SK-N-SH (cell line): ENCODE data around the gene SELENOP. TPM values are rescaled to one million over a fixed set of nuclear protein-coding genes. Genes with fewer than 3 reads are reported as not detected.

Experiments
- CTCF ChIA-PET: fragments of 300-600, 350-600 bp; formaldehyde crosslinking; extraction: SDS; loops from one replicate; lab custom pipeline; 2021; lab: Yijun Ruan, JAX
- POLR2A ChIA-PET: fragments of 350-600 bp; sonication (Branson Sonifier 250); formaldehyde crosslinking; extraction: SDS; loops from one replicate; lab custom pipeline; 2020; ENCODE audit warnings: antibody characterized with exemption, inconsistent platforms; lab: Yijun Ruan, JAX
- DNase-seq: peaks from one replicate; pipeline ENCODE4 v3.0.0; 2012
- H2AFZ ChIP-seq: fragments of 200-600 bp; sonication (generic); 2 replicates; pipeline ENCODE4 v1.8.1; 2016; ENCODE audit warnings: antibody characterized with exemption, mild to moderate bottlenecking, low read depth
- H3F3A ChIP-seq: fragments of 200-600 bp; sonication (generic); replicated peaks from 2 replicates; pipeline ENCODE3; 2016; ENCODE audit warnings: antibody characterized with exemption, mild to moderate bottlenecking; ENCODE audit not compliant: insufficient read depth
- H3K27ac ChIP-seq, 2 experiments: fragments of 200-500 bp in 1 of 2; fragments of 200-600 bp in 1 of 2; sonication (Bioruptor generic) in 1 of 2; sonication (generic), shearing (Covaris generic) in 1 of 2; 2 replicates each; pipeline versions ENCODE4 v1.5.1 to v1.6.1; 2014 to 2016; ENCODE audit warnings: low read depth in 2 of 2, inconsistent platforms in 1 of 2, low read length in 1 of 2, mild to moderate bottlenecking in 1 of 2, mixed read lengths in 1 of 2
- H3K27me3 ChIP-seq: fragments of 200-600 bp; sonication (generic), shearing (Covaris generic); 2 replicates; pipeline ENCODE4 v1.6.1; 2016; ENCODE audit warnings: mixed run types; ENCODE audit not compliant: insufficient read depth
- H3K36me3 ChIP-seq, 2 experiments: fragments of 200-500 bp in 1 of 2; fragments of 200-600 bp in 1 of 2; sonication (Bioruptor generic) in 1 of 2; sonication (generic) in 1 of 2; replicated peaks in 1 of 2; 2 replicates each; pipeline versions ENCODE3 to v1.5.1; 2014 to 2016; ENCODE audit warnings: low read length in 1 of 2, mild to moderate bottlenecking in 1 of 2; ENCODE audit not compliant: insufficient read depth in 2 of 2, control insufficient read depth in 1 of 2
- H3K4me1 ChIP-seq, 2 experiments: fragments of 200-500 bp in 1 of 2; fragments of 200-600 bp in 1 of 2; sonication (Bioruptor generic) in 1 of 2; sonication (generic), shearing (Covaris generic) in 1 of 2; 2 replicates each; pipeline versions ENCODE4 v1.5.1 to v1.6.1; 2014 to 2016; ENCODE audit warnings: low read depth in 1 of 2, low read length in 1 of 2, mixed run types in 1 of 2; ENCODE audit not compliant: insufficient read depth in 2 of 2, control insufficient read depth in 1 of 2
- H3K4me2 ChIP-seq: fragments of 200-600 bp; sonication (generic), shearing (Covaris generic); 2 replicates; pipeline ENCODE4 v1.6.1; 2017; ENCODE audit warnings: mixed run types
- H3K4me3 ChIP-seq, 2 experiments: fragments of 200-500 bp in 1 of 2; fragments of 200-600 bp in 1 of 2; sonication (Bioruptor generic) in 1 of 2; sonication (generic), shearing (Covaris generic) in 1 of 2; 2 replicates each; pipeline versions ENCODE4 v1.5.1 to v1.8.1; 2014 to 2016; ENCODE audit warnings: low read depth in 2 of 2, inconsistent platforms in 1 of 2, low read length in 1 of 2, mild to moderate bottlenecking in 1 of 2, mixed read lengths in 1 of 2, moderate library complexity in 1 of 2
- H3K79me2 ChIP-seq: fragments of 200-600 bp; sonication (generic); 2 replicates; pipeline ENCODE4 v1.8.1; 2017; ENCODE audit warnings: mild to moderate bottlenecking; ENCODE audit not compliant: insufficient read depth
- H3K9ac ChIP-seq: fragments of 200-600 bp; sonication (generic); 2 replicates; pipeline ENCODE4 v1.6.1; 2017; ENCODE audit warnings: mixed run types
- H3K9me2 ChIP-seq: fragments of 200-600 bp; sonication (generic); 2 replicates; pipeline ENCODE4 v1.6.1; 2017; ENCODE audit warnings: mixed run types
- H3K9me3 ChIP-seq: fragments of 200-600 bp; sonication (generic); 2 replicates; pipeline ENCODE4 v1.6.1; 2017; ENCODE audit warnings: mixed run types, mild to moderate bottlenecking, moderate library complexity
- H4K20me1 ChIP-seq: fragments of 200-600 bp; sonication (generic); 2 replicates; pipeline ENCODE4 v1.6.1; 2017; ENCODE audit warnings: mild to moderate bottlenecking, mixed run types; ENCODE audit not compliant: insufficient read depth
- CHD2 ChIP-seq: fragments of 150-350 bp; IDR thresholded peaks from 2 replicates; pipeline ENCODE4 v1.6.1; 2018; ENCODE audit warnings: low read length; ENCODE audit not compliant: partially characterized antibody
- CTCF ChIP-seq: fragments of 200-600 bp; sonication (generic); IDR thresholded peaks from 2 replicates; pipeline ENCODE4 v1.6.1; 2017; ENCODE audit warnings: antibody characterized with exemption, mild to moderate bottlenecking, moderate library complexity
- EP300 ChIP-seq, 2 experiments: IDR thresholded peaks; 2 replicates each; pipeline versions ENCODE4 v1.4.0 to v1.6.1; 2012; ENCODE audit warnings: borderline replicate concordance in 1 of 2, low read depth in 1 of 2, low read length in 1 of 2
- FOSL2 ChIP-seq: IDR thresholded peaks from 2 replicates; pipeline ENCODE4 v1.4.0; 2012; ENCODE audit warnings: low read depth, mild to moderate bottlenecking, moderate library complexity, borderline replicate concordance
- FOXJ3 ChIP-seq: sonication (generic); formaldehyde crosslinking; IDR thresholded peaks from 2 replicates; pipeline ENCODE4 v1.5.1; 2020; ENCODE audit warnings: mild to moderate bottlenecking, missing genetic modification reagents
- IRF3 ChIP-seq: fragments of 150-350 bp; IDR thresholded peaks from 2 replicates; pipeline ENCODE4 v1.6.1; 2016; ENCODE audit warnings: mild to moderate bottlenecking, low read depth, low read length
- MEF2A ChIP-seq: IDR thresholded peaks from 2 replicates; pipeline ENCODE4 v1.4.0; 2012; ENCODE audit warnings: low read depth, borderline replicate concordance
- PBX3 ChIP-seq: IDR thresholded peaks from 2 replicates; pipeline ENCODE4; 2012
- RAD21 ChIP-seq: IDR thresholded peaks from 2 replicates; pipeline ENCODE4 v1.6.1; 2012; ENCODE audit warnings: mild to moderate bottlenecking, low read length
- REST ChIP-seq: IDR thresholded peaks from 2 replicates; pipeline ENCODE4 v1.6.1; 2012; ENCODE audit warnings: mild to moderate bottlenecking, low read depth, low read length, moderate library complexity
- RFX5 ChIP-seq: IDR thresholded peaks from 2 replicates; pipeline ENCODE4 v1.6.1; 2012; ENCODE audit warnings: mild to moderate bottlenecking, improper control_type of control experiment, low read length
- SIN3A ChIP-seq: IDR thresholded peaks from 2 replicates; pipeline ENCODE4 v1.6.1; 2012; ENCODE audit warnings: low read depth, mild to moderate bottlenecking, low read length, moderate library complexity, borderline replicate concordance
- SMC3 ChIP-seq: IDR thresholded peaks from 2 replicates; pipeline ENCODE4 v1.6.1; 2012; ENCODE audit warnings: low read depth, low read length, improper control_type of control experiment
- TAF1 ChIP-seq: IDR thresholded peaks from 2 replicates; pipeline ENCODE4 v1.6.1; 2012; ENCODE audit warnings: low read depth, mild to moderate bottlenecking, low read length, moderate library complexity, borderline replicate concordance
- USF1 ChIP-seq: IDR thresholded peaks from 2 replicates; pipeline ENCODE4 v1.4.0; 2012; ENCODE audit warnings: low read depth, borderline replicate concordance
- YY1 ChIP-seq: IDR thresholded peaks from 2 replicates; pipeline ENCODE4 v1.4.0; 2012; ENCODE audit warnings: low read depth, mild to moderate bottlenecking
- WGBS: methylation state at CpG from one replicate; pipeline ENCODE4 v1.1.6; 2017; ENCODE audit warnings: low lambda C conversion rate; 5-methylcytosine and 5-hydroxymethylcytosine counted together
- polyA plus RNA-seq, 3 experiments: library from polyadenylated mRNA; depleted of rRNA; stranded (reverse); fragments of >200 nt; gene quantifications; 2 replicates each; pipeline ENCODE4 v1.2.3, GENCODE V29; 2012

The SELENOP gene
- polyA plus RNA-seq, 1 of the 3 experiments (the other 2 are of a cell fraction): 0.08 TPM

GRCh38 chr5:42804717-42805339 lies 6.9 kb downstream of the SELENOP start:
- no peak overlapping the region for H3K4me2 ChIP-seq
- no peaks in the 10 kb centered on the region for H3K9me2 ChIP-seq
- TF ChIP-seq YY1 (no peak), SIN3A (no peak), MEF2A (no peak), EP300 (IDR thresholded peaks at IDR 0.05; ENCODE audit: borderline replicate concordance in 1 of 2, low read depth in 1 of 2, low read length in 1 of 2) (no peak), CTCF (no peak), FOXJ3 (CRISPR knock-in tag) (no peak), RAD21 (no peak), USF1 (no peak), TAF1 (no peak), FOSL2 (no peak), IRF3 (no peak)
- TF ChIP-seq, all 33 proteins: peak for 0
- 80% methylated on average over 4 of the region's 4 CpGs for WGBS
- Histone ChIP-seq H3K9ac (no peak overlapping the region), H3K36me3 (no peaks in the 10 kb centered on the region), H3K79me2 (no peaks in the 10 kb centered on the region), H3K9me3 (no peaks in the 10 kb centered on the region), H3K27me3 (no peaks in the 10 kb centered on the region), H2AFZ (no peak overlapping the region), H3F3A (no peaks in the 10 kb centered on the region), H3K4me1 (no peaks in the 10 kb centered on the region), H3K4me3 (no peak overlapping the region), H4K20me1 (no peaks in the 10 kb centered on the region), H3K27ac (no peak overlapping the region)
- ChIA-PET POLR2A (no interaction called here), CTCF (interaction anchor here (1.4 kb wide), 1 partner anchor 38 kb away, joined by 4 read pairs; no protein-coding TSS in a partner anchor)
- no peak for DNase-seq

- H3K27ac ChIP-seq: no peak overlapping the region
- H3F3A ChIP-seq: peaks cover 3% of the 10 kb centered on the region
- no peaks in the 10 kb centered on the region for H4K20me1 ChIP-seq
- no peaks in the 10 kb centered on the region for H3K79me2 ChIP-seq
- ChIA-PET POLR2A (no interaction called here), CTCF (interaction anchor here (1.4 kb wide), 1 partner anchor 10 kb away, joined by 3 read pairs; no protein-coding TSS in a partner anchor)
- peaks cover 0 to 9% of the 10 kb centered on the region in 2 experiments for H3K36me3 ChIP-seq
- H3K9me3 ChIP-seq: no peaks in the 10 kb centered on the region
- no peak overlapping the region for H3K9ac ChIP-seq
- H3K27me3 ChIP-seq: no peaks in the 10 kb centered on the region
- no peak overlapping the region for H3K4me2 ChIP-seq
- no peak for DNase-seq
- H3K9me2 ChIP-seq: no peaks in the 10 kb centered on the region
- H3K4me3 ChIP-seq: no peak overlapping the region
- H3K4me1 ChIP-seq: no peaks in the 10 kb centered on the region
- 62% methylated on average over 6 of the region's 6 CpGs for WGBS
- H2AFZ ChIP-seq: no peak overlapping the region
- TF ChIP-seq IRF3 (no peak), PBX3 (no peak), EP300 (IDR thresholded peaks at IDR 0.05; ENCODE audit: borderline replicate concordance in 1 of 2, low read depth in 1 of 2, low read length in 1 of 2) (no peak), REST (no peak), RFX5 (no peak), CHD2 (no peak), SMC3 (no peak)
Observed at GRCh38 chr5:42801516-42802166, 10.1 kb downstream of the SELENOP start.
